GM13977 (cell line): ENCODE results near the gene PIP5K1B.

ENCODE experiments used
- DNase-seq: peaks from one replicate; pipeline ENCODE4 v3.0.0; 2012; ENCODE audit warnings: low spot score
- CTCF ChIP-seq: IDR thresholded peaks from 2 replicates; pipeline ENCODE4 v1.5.1; 2012; ENCODE audit warnings: mild to moderate bottlenecking, control low read depth; ENCODE audit not compliant: insufficient read depth; ENCODE audit errors: extremely low read depth, missing control alignments
- in situ Hi-C: fragments of 300-500 bp; cut with MboI; formaldehyde crosslinking; loops from one replicate; pipeline ENCODE4 v1.12.0; 2022; ENCODE audit warnings: low sequenced_read_pairs, low pct_unique_long_range_greater_than_20kb, mixed read lengths, inconsistent platforms; ENCODE audit not compliant: unreplicated experiment

PIP5K1B gene

GRCh38 chr9:68749135-68749534, 44.1 kb downstream of the PIP5K1B start:
- in situ Hi-C loops: no loop called here
- no peak for TF ChIP-seq CTCF
- DNase-seq: no peak

- no peak for DNase-seq
- in situ Hi-C loops: no loop called here
- TF ChIP-seq CTCF: no peak
Measured at GRCh38 chr9:68749579-68750159, 44.6 kb downstream of the PIP5K1B start.

- DNase-seq: no peak
- TF ChIP-seq CTCF: no peak
- in situ Hi-C loops: no loop called here
Measured at GRCh38 chr9:68750255-68750654, 45.2 kb downstream of the PIP5K1B start.

- no peak for DNase-seq
- no peak for TF ChIP-seq CTCF
- in situ Hi-C loops: no loop called here
Measured at GRCh38 chr9:68750786-68751185, 45.7 kb downstream of the PIP5K1B start.

- DNase-seq: no peak
- TF ChIP-seq CTCF: no peak
- in situ Hi-C loops: no loop called here
Measured at GRCh38 chr9:68751556-68751955, 46.5 kb downstream of the PIP5K1B start.

GRCh38 chr9:68755051-68755450, 50.0 kb downstream of the PIP5K1B start:
- no peak for TF ChIP-seq CTCF
- in situ Hi-C loops: no loop called here
- no peak for DNase-seq

GRCh38 chr9:68755752-68756151, 50.7 kb downstream of the PIP5K1B start:
- no peak for DNase-seq
- in situ Hi-C loops: no loop called here
- TF ChIP-seq CTCF: no peak
